ENCODE results near the gene OR2H2.

OR2H2 gene

DNA sequence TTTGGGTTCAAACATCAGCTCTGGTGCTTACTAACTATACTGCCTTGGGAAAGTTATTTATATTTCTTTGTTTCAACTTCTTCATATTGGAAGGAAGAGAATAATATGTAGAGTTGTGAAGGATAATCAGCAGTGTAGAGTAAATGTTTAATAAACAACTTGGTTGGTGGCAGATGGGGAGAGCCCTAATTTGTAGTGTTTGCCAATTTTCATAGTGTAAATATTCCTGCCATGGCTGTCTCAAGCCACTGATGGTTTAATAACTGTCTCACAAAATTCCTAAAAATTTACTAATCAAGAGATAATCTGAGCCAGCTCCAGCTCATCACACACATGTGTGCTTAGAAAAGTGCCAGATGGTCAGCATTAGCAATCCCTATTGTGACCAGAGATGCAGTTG is at the start of gene OR2H2:
OR2H2 (plus strand) TSS at position 301 of the 400 bp plus-strand sequence. CDS start 2,824 bp downstream, outside the sequence.
- no peak for DNase-seq (ENCODE audit: low read depth)

DNA sequence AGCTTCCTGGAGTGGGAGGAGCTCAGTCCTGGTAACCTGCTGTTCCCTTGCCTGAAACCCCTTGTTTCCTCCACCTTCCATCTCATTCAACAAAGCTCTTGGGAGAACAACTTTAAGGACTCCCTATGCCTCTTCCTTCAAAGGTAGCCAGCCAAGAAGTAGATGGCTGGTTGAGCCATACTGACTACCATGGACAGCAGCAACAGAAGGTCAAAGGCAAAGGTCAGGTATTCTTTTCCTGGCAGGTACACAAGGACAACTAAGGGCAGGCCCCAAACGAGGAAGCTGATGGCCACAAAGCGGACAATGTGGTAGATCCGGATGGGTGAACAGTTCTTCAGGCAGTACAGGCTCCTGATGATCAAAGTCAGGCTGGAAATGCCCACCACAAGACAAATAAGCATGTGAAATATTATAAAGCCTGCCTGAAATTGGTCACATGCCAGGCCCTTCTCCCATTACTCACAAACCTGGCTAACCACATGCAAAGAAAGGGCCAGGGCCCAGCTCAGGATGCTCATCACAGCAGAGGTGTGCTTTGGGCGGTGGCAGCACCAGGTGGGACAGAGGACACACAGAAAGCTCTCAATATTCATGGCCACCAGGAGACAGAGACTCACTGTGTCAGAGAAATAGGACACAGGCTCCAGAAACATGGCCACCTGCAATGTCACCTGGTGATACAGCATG is 47.1 kb upstream of the OR2H2 start:
- no peak for DNase-seq (ENCODE audit: low read depth)

DNA sequence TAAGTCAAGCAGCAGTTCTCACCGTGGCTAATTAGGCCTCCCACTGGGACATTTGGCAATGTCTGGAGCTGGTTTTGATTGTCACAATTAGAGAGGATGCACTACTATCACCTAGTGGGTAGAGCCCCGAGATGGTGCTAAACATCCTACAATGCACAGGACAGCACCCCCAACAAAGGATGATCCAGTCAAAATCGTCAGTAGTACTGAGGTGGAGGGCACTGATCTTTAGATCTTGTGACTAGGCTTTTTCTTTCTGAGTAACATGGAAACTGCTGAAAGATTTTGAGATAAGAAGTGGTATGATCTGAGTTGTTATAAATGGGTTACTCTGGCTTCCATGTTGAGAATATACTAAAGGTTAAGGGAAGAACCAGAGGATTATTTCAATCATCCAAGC is 37.3 kb upstream of the OR2H2 start:
- DNase-seq (ENCODE audit: low read depth) = no peak

DNA sequence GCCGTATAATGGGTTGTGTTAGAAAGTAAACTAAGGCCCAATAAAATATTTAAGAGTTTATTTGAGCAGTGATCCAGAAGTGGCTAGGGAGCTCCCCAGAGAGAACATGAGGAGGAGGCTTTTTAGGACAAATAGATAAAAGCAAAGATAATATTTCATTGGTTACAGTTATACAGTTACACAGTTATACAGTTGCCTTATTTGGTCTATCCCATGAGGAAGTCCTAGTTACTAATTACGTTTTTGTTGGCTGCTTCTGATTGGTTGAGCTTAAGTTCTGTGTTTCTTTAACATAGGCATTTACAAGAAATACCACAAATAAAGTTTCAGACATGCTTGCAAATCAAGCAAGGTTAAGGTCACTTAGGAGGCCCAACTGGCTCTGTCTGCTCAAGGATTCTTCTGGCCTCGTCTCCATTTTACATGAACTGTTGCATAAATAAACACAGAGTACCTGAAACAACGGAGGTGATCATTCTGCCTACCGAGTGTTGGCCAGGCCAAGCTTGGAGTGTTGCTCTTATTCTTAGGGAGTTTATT is 32.3 kb upstream of the OR2H2 start:
- peak; percentile 40 for DNase-seq (ENCODE audit: low read depth)

DNA sequence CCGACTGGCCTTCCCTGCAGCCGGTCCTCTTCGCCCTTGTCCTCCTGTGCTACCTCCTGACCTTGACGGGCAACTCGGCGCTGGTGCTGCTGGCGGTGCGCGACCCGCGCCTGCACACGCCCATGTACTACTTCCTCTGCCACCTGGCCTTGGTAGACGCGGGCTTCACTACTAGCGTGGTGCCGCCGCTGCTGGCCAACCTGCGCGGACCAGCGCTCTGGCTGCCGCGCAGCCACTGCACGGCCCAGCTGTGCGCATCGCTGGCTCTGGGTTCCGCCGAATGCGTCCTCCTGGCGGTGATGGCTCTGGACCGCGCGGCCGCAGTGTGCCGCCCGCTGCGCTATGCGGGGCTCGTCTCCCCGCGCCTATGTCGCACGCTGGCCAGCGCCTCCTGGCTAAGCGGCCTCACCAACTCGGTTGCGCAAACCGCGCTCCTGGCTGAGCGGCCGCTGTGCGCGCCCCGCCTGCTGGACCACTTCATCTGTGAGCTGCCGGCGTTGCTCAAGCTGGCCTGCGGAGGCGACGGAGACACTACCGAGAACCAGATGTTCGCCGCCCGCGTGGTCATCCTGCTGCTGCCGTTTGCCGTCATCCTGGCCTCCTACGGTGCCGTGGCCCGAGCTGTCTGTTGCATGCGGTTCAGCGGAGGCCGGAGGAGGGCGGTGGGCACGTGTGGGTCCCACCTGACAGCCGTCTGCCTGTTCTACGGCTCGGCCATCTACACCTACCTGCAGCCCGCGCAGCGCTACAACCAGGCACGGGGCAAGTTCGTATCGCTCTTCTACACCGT is 31.5 kb upstream of the OR2H2 start:
- peak; percentile 8 for DNase-seq (ENCODE audit: low read depth)

DNA sequence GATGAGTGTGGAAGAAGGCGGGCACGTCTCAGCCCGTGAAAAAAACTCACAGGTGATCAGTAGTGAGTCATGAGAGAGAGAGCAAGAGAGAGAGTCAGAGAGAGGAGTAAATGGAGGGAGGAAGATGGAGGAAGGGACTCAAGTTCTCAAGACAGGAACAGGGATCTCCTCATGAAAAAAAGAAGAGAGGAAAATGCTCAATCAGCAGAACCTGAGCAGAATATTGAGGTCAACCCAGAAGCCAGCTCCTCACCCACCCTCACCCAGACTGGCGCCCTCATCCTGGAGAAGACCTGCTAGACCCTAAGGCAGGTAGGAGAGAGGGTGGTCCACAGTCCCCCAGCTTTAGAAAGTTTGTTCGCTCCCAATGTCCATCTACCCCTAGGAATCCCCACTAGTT is 30.2 kb upstream of the OR2H2 start:
- no peak for DNase-seq (ENCODE audit: low read depth)

DNA sequence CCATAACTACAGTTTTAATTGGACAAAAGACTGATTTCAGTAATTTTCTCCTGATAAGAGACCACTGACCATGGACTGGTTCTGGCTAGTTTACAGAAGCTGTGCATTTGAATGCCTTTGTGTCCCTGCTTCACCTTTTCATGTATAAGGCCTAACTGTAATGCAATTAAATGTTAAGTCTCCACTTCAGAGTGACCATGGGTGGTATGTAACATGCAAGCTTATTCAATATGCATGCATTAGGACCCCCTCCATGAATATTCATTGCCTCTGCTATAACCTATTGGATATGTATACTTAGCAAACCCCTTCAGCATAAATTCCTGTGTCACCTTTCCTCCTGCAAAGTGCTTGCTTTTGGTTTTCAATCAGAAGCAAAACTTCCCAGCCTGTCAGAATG is 27.6 kb upstream of the OR2H2 start:
- no peak for DNase-seq (ENCODE audit: low read depth)

DNA sequence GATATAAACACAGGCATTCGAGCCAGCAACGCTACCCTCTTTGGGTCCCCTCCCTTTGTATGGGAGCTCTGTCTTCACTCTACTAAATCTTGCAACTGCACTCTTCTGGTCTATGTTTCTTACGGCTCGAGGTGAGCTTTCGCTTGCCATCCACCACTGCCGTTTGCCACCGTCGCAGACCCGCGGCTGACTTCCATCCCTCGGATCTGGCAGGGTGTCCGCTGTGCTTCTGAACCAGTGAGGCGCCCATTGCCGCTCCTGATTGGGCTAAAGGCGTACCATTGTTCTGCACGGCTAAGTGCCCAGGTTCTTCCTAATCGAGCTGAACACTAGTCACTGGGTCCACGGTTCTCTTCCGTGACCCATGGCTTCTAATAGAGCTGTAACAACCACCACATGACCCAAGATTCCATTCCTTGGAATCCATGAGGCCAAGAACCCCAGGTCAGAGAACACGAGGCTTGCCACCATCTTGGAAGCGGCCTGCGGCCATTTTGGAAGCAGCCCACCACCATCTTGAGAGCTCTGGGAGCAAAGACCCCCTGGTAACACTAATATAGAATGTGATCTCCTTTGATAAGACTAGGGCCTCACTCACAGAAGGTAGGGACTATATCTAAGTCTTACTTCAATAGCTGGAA is 26.4 kb upstream of the OR2H2 start:
- no peak for DNase-seq (ENCODE audit: low read depth)

DNA sequence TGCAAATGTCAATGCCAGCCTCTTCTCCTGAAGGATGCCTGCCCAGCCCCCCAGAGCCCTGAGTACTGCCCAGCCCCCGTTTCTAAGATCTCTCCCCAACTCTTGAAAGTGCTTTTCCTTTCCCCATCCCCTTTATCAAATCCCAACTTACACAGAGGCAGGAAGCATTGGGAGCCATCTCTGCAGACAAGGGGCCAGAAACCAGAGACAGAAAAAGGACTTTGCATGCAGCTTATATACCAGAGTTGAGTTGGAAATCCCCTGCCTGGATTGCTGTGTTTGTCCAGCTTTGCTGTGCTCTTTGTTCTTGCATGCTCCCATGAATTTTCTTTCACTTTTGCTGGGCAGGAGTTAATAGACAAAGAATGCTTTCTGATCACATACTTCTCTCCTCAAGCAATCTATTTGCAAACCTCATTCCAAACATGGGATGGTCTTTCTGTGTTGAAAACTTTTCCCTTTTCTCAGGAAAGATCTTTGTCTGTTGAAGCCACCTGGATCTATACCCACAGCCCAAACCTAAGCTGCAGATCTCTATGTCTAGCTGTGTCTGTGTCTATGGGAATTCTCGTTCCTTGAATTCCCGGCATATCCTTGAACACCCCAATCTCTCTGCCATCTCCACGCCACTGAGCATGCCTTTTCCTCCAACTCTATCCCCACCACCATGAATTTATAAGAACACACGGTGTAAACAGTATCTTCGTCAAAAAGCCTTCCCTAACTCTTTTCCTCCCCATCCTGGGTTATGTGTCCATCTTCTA is 25.2 kb upstream of the OR2H2 start, which contains the start of gene UBD:
UBD (minus strand) TSS at position 209 of the 764 bp plus-strand sequence; CDS start at position 178, 31 bp downstream.
- no peak for DNase-seq (ENCODE audit: low read depth)

DNA sequence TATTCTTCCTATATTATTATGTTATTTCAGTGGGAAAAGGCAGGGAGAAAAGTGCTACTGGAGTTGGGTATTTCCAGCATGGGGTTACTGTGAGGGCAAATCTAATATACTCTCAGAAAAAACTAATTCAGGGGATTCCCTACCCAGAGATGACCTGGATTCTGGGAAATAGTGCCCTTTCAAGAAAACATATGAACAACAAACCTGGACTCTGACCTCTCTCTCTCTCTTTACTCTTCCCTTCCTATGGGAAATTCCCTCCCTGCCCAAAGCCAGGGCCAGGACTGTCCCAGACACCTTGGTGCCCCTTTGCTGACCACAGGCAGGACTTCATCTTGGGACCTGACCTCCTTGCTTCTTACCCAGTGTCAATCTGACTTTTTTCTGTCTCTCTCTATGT is 23.8 kb upstream of the OR2H2 start:
- no peak for DNase-seq (ENCODE audit: low read depth)

DNA sequence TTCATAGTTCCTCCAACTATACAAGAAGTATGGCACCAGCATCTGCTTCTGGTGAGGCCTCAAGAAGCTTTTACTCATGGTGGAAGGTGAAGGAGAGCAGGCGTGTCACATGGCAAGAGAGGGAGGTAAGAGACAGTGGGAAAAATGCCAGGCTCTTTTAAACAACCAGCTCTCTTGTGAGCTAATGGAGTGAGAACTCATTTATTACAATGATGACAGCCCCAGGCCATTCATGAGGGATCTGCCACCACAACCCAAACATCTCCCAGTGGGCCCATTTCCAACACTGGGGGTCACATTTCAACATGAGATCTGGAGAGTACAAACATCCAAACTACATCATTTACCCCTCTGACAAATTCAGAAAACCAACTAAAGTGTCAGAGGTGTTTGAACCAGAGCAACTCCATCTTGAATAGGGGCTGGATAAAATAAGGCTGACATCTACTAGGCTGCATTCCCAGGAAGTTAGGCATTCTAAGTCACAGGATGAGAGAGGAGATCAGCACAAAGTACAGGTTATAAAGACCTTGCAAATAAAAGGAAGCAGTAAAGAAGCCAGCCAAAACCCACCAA is 23.2 kb upstream of the OR2H2 start:
- no peak for DNase-seq (ENCODE audit: low read depth)

DNA sequence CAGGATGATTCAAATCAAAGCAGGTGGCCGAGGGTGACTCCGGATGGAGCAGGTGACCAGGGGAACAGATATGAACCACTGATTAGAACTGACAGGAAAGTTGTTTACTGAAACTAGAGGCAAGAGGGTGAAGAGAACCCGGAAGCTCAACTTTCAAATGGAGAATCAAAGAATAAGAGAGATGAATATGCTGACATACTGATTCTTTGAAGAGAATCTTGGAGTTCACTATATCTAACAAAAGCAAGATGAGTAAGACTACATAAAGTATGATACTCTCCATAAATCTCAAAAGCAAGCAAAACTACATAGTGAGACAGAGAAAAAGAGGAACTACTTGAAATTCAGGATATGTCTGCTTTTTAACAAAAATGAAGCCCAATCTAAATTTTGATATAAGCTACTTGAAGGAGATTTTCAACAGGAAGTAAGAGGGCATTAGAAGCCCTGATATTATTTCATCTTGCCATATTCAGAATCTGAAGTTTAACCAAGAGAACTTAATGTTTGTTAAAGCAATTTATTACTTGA is 21.4 kb upstream of the OR2H2 start:
- DNase-seq (ENCODE audit: low read depth) = no peak

DNA sequence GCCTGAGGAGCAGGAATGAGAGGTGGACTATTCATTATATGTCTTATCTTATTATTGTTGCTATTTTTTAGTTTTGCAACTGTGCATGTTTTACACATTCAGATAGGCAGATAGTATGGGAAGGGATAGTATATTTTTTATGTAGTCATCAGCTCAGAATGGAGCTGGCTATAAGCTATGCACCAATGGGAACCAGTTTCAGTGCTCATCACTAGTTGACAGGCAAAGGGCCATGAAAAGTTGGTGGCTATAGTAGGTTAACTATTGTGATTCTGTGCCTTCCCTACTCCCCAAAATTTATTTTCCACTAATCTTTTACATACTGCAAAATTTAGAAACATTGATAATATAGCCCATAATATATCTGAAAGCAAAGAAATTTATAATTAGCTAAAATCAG is 20.0 kb upstream of the OR2H2 start:
- DNase-seq (ENCODE audit: low read depth) = no peak

DNA sequence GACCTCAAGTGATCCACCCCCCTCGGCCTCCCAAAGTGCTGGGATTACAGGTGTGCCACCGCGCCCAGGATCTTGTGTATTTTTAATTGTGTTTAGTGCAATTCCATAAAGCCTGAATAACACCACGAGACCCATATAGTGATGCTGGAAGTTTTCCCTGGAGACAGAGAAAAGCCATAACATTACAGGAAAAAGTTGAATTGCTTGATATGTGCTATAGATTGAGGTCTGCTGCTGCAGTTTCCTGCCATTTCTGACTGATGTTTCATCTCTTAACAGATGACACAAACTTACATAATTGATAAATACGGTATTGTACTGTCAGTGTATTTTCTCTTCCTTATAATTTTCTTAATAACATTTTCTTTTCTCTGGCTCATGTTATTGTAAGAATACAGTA is 18.1 kb upstream of the OR2H2 start:
- no peak for DNase-seq (ENCODE audit: low read depth)

DNA sequence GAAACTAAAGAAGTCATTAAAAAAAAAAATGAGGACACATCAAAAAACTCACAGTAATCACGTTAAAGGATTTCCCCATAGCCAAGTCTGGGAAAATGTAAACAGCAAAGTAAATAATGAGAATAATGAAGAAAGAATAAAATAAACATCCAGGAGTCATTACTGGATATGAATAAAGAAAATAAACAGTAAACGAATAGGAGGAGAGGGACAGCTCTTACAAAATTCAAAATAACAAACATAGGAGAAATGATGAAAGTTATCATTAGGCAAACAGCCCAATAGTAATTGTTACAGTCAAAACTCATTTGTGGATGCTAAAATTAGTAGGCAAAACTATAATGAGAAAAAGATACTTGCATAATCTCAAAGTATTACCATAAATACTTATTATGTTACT is 17.4 kb upstream of the OR2H2 start:
- no peak for DNase-seq (ENCODE audit: low read depth)

DNA sequence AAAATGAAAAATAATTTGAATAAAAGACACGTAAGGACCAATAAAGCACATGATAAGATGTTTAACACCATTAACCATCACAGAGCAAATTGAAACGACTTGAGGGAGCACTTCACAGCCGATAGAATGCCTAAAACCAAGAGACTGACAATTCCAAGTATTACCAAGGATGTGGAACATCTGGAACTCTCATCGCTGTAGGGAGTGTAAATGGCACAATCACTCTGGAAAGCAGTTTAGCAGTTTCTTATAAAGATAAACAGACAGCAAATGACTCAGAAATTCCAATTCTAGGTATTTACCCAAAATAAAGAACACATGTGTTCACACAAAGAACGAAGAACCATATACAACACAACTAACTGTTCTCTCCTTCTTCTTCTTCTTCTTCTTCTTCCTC is 16.9 kb upstream of the OR2H2 start:
- DNase-seq (ENCODE audit: low read depth) = peak; percentile 8

DNA sequence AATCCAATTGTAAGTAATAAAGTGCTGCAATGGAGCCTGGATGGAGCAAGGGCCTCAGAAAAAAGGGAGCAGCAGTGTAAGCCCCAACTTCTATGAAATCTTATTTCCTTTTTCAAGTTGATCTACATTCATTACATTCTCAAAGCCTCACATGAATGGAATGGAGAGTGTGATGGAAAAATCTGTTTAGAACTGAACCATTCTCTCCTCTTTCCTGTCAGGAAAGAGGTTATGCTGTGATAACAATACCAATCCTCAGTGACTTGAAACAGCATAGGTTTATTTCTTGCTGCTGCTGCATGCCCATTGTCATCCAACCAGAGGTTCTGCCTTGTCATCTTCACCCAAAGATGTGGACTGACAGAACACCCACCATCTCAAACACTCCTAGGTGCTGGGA is 8.9 kb upstream of the OR2H2 start:
- DNase-seq (ENCODE audit: low read depth) = no peak

DNA sequence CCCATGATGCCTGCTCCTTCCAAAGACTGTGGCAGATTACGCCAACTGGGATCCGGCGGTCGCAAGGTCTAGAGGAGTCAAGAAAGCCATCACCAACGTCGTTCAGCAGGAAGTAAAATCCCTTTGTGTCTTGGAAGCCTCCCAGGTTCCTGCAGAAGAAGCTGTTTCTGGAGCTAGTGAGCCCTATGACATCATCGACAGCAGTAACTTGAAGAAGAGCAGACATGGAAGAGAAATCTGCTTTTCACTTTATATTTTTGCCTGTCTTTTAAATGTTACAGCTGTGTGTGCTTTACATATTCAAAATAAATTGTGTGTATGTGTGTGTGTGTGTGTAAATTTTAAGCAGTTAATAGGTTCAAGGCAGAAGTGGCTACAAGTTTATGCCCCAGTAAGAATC is 7.4 kb upstream of the OR2H2 start:
- no peak for DNase-seq (ENCODE audit: low read depth)

DNA sequence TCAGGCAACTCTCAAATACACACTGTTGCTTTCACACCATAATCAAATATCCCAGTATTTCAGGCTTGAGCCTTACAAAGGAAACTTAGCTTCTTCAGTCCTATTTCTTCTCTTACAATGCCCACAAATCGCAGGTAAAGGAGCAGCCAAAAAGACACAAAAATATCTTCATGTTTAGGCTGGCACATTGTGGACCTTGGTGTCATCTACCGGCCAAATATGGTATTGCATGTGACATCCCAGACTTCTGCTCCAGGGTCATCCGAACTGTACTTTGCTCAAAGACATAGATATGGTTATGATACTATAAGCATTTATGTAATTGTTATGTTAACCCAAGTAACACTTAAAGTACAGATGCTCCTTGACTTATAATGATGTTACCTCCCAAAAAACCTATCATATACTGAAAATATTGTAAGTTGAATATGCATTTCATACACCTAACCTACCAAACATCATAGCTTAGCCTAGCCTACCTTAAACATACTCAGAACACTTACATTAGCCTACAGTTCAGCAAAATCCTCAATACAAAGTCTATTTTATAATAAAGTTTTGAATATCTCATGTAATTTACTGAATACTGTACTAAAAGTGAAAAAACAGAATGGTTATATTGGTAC is 4.6 kb downstream of the OR2H2 start:
- peak; percentile 17 for DNase-seq (ENCODE audit: low read depth)

DNA sequence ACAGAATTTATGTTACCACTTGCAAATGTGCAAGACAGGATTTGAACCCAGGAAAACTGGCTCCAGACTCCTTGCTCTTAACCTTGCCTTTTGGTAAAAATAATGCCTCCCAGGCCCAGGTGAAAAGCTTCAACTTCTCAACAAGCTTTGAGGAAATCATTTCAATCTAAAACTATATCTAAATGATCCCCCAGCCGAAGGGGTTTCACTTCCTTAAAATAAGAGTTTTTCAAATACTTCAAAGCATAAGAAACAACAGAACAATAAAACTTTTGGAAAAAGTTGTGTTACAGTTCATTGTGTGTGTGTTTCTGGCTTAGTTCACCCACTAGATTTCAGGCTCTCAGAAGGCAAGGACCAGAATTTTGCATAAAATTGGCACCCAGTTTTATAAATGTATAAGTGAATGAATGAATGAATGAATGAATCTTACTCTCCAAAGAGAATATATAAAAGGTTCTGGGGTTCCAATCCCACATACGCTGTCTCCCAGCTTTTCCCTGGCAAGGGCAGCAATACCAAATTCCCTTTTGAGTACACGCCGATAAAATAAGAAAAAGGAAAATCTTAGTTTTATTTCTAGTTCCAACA is 5.4 kb downstream of the OR2H2 start:
- DNase-seq (ENCODE audit: low read depth) = no peak

DNA sequence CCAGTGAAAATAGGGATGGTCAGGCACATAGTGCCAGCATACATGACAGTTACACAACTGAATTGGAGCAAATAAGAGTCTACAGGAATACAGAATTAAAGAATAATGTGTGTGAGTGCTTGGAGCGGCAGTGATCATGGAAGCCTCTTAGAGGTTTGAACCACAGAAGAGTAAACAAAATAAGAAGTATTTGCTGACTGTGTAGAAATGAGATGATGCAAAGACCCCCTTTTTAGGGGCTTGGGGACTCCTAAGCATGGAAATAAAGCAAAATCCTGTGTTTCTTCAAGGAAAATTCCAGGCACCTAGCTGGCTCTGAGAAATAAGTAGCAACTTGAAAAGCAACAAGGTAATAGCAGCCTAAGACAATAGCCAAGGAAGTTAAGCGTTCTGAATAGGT is 6.8 kb downstream of the OR2H2 start:
- DNase-seq (ENCODE audit: low read depth) = no peak
